NB4 (cell line): ENCODE measurements around the gene SEPTIN10.

ENCODE experiments used
- MAX ChIP-seq: IDR thresholded peaks from 2 replicates; pipeline ENCODE4 v1.6.1; 2011; ENCODE audit warnings: low read depth, low read length
- MYC ChIP-seq: IDR thresholded peaks from 2 replicates; pipeline ENCODE4 v1.6.1; 2011; ENCODE audit warnings: low read depth, low read length
- POLR2A ChIP-seq: IDR thresholded peaks from 2 replicates; pipeline ENCODE4 v1.6.1; 2011; ENCODE audit warnings: mild to moderate bottlenecking; ENCODE audit not compliant: insufficient read length; ENCODE audit errors: extremely low read depth
- TF ChIP-seq, protein P1 (sequence below): IDR thresholded peaks from one replicate; pipeline ENCODE4 v1.5.1; 2012; ENCODE audit warnings: low read depth, low read length

GRCh38 chr2:109629867-109630266 is 16.1 kb upstream of the SEPTIN10 start:
- TF ChIP-seq, protein P1, sequence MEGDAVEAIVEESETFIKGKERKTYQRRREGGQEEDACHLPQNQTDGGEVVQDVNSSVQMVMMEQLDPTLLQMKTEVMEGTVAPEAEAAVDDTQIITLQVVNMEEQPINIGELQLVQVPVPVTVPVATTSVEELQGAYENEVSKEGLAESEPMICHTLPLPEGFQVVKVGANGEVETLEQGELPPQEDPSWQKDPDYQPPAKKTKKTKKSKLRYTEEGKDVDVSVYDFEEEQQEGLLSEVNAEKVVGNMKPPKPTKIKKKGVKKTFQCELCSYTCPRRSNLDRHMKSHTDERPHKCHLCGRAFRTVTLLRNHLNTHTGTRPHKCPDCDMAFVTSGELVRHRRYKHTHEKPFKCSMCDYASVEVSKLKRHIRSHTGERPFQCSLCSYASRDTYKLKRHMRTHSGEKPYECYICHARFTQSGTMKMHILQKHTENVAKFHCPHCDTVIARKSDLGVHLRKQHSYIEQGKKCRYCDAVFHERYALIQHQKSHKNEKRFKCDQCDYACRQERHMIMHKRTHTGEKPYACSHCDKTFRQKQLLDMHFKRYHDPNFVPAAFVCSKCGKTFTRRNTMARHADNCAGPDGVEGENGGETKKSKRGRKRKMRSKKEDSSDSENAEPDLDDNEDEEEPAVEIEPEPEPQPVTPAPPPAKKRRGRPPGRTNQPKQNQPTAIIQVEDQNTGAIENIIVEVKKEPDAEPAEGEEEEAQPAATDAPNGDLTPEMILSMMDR, result no peak
- TF ChIP-seq POLR2A (no peak), MAX (no peak), MYC (no peak)
